DOHH2 (cell line): ENCODE measurements around the gene RABGAP1L.

Source experiments
- CTCF ChIP-seq: fragments of 200-600 bp; sonication (generic); IDR thresholded peaks from one replicate; pipeline ENCODE4 v1.5.1; 2014; ENCODE audit warnings: antibody characterized with exemption, mild to moderate bottlenecking, low read depth, low read length; ENCODE audit not compliant: poor library complexity, severe bottlenecking
- EZH2phosphoT487 ChIP-seq: fragments of 200-600 bp; sonication (generic); IDR thresholded peaks from 2 replicates; pipeline ENCODE4 v1.6.1; 2017; ENCODE audit warnings: borderline replicate concordance, mild to moderate bottlenecking, antibody characterized with exemption, low read length, moderate library complexity, mixed read lengths

- TF ChIP-seq CTCF (no peak), EZH2phosphoT487 (no peak)
These were observed 713.3 kb downstream of the RABGAP1L start for GRCh38 chr1:174872615-174873058.
